GM10248 (cell line): ENCODE data around the gene RBBP8.

Experiments
- CTCF ChIA-PET: fragments of 300-600 bp; sonication (Branson Sonifier 250); formaldehyde crosslinking; extraction: SDS; loops from one replicate; lab custom pipeline; 2021; ENCODE audit warnings: antibody characterized with exemption; lab: Yijun Ruan, JAX
- POLR2A ChIA-PET: fragments of 350-650 bp; sonication (Branson Sonifier 250); formaldehyde crosslinking; extraction: SDS; loops from one replicate; lab custom pipeline; 2020; ENCODE audit warnings: antibody characterized with exemption; lab: Yijun Ruan, JAX
- DNase-seq: peaks from one replicate; pipeline ENCODE4 v3.0.0; 2012; ENCODE audit errors: extremely low spot score
- CTCF ChIP-seq: IDR thresholded peaks from 2 replicates; pipeline ENCODE4 v1.5.1; 2012; ENCODE audit warnings: mild to moderate bottlenecking, low read depth; ENCODE audit errors: extremely low read depth, missing control alignments, control extremely low read depth

RBBP8 gene

GRCh38 chr18:22924589-22924988, 8.5 kb upstream of the RBBP8 start:
- no peak for TF ChIP-seq CTCF
- ChIA-PET POLR2A (interaction anchor here (0.6 kb wide), 1 partner anchor 1758 kb away, joined by 4 read pairs; no protein-coding TSS in a partner anchor), CTCF (interaction anchor here (0.9 to 1.3 kb wide), 5 partner anchors 9 to 487 kb away, joined by 3 to 6 read pairs (median 4); no protein-coding TSS in a partner anchor)
- no peak for DNase-seq

GRCh38 chr18:22926454-22926853, 6.7 kb upstream of the RBBP8 start:
- DNase-seq: no peak
- ChIA-PET POLR2A (no interaction called here), CTCF (interaction anchor here (1.1 kb wide), 2 partner anchors 35 to 53 kb away, joined by 3 read pairs; no protein-coding TSS in a partner anchor)
- no peak for TF ChIP-seq CTCF

GRCh38 chr18:22928339-22928738, 4.8 kb upstream of the RBBP8 start:
- CTCF ChIA-PET: interaction anchor here (0.8 to 4.8 kb wide), 7 partner anchors 8 to 130 kb away, joined by 3 to 38 read pairs (median 4); no protein-coding TSS in a partner anchor

GRCh38 chr18:22930089-22930713, 2.9 kb upstream of the RBBP8 start:
- CTCF ChIA-PET: interaction anchor here (0.7 to 4.8 kb wide), 23 partner anchors 10 to 483 kb away, joined by 3 to 38 read pairs (median 4); no protein-coding TSS in a partner anchor
- POLR2A ChIA-PET: interaction anchor here (0.5 kb wide), 1 partner anchor 532 kb away, joined by 5 read pairs; no protein-coding TSS in a partner anchor
- TF ChIP-seq CTCF: peak; percentile 73
- DNase-seq: peak; percentile 59

More at GRCh38 chr18:22928339-22928738, 4.8 kb upstream of the RBBP8 start:
- no peak for TF ChIP-seq CTCF
- DNase-seq: no peak
- POLR2A ChIA-PET: no interaction called here

- POLR2A ChIA-PET: no interaction called here
- CTCF ChIA-PET: interaction anchor here (1.0 to 2.1 kb wide), 6 partner anchors 9 to 134 kb away, joined by 3 to 9 read pairs (median 6); no protein-coding TSS in a partner anchor
- TF ChIP-seq CTCF: no peak
- DNase-seq: no peak
Observed at GRCh38 chr18:22932885-22933205, 283 bp upstream of the RBBP8 start.

- no peak for TF ChIP-seq CTCF
- ChIA-PET POLR2A (interaction anchor here (0.6 kb wide), 1 partner anchor 1205 kb away, joined by 3 read pairs; the partner anchor contains the start of gene CABYR), CTCF (interaction anchor here (1.1 to 1.5 kb wide), 3 partner anchors 8 to 49 kb away, joined by 6 to 8 read pairs (median 7); no protein-coding TSS in a partner anchor)
- no peak for DNase-seq
Observed at GRCh38 chr18:22933966-22934423, 867 bp downstream of the RBBP8 start.
